ENCODE results near the gene MDFIC.
"Not testable (repeated sequence)": the region's sequence is repeated elsewhere in the genome, so short reads cannot be mapped to it uniquely, and the experiment has no call there.

MDFIC gene, protein sequence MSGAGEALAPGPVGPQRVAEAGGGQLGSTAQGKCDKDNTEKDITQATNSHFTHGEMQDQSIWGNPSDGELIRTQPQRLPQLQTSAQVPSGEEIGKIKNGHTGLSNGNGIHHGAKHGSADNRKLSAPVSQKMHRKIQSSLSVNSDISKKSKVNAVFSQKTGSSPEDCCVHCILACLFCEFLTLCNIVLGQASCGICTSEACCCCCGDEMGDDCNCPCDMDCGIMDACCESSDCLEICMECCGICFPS

DNA sequence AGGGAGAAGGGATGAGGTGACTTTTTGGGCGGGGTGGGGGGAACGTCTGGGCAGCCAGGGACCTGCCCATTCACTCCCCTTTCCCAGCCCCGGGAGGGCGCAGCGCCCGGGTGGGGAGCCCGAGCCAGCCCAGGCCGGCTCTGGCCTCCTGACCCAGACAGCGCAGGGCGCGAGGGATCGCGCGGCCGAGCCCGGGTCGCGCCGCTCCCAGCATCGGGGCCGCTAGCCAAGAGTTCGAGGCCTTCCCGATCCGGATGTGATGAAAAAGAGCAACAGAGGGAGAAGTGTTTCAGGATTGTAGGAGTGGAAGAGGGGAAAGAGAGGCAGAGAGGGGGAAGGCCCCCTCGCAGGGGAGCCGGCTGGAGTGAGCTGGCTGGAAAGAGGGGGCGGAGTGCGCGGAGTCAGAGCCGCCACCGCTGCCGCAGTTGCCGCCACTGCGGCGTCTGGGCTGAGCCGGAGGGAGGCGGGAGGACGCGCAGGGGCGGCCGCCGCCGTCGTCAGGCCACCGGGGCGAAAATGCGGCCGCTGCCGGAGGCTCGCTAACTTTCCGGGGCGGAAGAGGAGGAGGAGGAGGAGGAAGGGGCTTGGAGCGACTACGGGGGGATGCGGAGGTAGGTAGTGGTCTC, at the start of gene MDFIC:
MDFIC (plus strand) TSS at position 69 of the 626 bp plus-strand sequence. CDS start 940 bp downstream, outside the sequence.
- DNase-seq: peak; percentile 53

DNA sequence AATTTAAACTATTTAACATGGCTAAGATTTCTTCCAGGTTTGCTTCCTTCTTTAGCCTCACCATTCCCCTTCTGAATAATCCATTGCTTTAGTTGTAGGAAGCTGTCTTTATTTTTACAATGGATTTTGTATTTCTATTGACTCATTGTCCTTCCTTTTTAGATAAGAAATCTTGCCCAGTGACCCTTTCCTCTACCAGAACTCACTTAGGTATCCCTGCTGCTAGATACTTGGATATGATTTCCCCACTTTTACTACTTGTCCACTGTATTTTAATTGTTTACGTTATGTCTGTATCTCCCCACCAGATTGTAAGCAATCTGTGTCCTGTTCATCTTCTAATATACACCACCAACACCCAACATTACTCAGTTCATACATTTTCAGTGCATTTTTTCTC, 47.7 kb upstream of the MDFIC start:
- DNase-seq: no peak

DNA sequence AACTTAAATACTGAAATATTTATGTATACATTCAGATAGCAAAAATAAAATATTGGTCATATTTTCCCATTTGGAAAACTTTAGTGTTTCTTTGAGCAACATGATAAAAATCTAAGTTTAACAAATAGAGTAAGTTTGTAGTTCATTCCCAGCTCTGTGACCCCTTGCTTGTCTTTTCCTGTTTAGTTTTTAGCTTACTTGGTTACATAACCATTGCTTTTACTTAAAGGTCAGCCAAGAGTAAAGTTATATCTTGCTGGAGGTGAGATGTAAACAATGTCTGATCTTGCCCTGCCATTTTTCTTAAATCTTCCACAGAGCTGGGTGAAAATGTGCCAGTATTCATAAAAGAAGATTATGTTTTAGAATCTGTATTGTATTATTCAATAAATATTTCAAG, 46.7 kb upstream of the MDFIC start:
- no peak for DNase-seq

DNA sequence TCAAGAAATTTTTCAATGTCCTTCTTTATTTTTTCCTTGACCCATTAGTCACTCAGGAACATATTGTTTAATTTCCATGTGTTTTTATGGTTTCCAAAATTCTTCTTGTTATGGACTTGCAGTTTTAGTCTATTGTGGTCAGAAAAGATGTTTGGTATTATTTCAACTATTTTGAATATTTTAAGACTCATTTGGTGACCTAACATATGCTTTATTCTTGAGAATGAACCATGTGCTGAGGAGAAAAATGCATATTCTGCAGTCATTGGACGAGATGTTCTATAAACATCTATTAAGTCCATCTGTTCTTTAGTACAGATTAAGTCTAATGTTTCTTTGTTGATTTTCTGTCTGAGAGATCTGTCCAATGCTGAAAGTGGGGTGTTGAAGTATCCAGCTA, 42.3 kb upstream of the MDFIC start:
- no peak for DNase-seq

DNA sequence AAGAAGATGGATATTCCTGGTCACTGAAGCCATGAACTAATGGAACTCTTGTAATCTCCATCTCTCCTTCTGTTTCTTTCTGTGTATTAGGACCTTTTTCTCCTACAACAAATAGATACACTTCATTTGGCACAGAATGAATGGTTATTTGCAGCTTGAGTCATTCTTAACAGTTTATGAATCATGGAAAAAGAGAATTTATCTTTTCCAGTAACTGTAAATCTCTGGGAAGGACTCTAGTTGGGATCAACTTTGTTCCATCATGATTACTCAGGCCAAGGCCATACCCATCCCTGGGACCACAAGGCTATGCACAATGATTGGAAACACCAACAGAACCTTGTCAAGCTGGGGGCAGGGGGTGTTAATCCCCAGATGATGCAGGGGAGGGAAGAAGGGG, 36.1 kb upstream of the MDFIC start:
- no peak for DNase-seq

DNA sequence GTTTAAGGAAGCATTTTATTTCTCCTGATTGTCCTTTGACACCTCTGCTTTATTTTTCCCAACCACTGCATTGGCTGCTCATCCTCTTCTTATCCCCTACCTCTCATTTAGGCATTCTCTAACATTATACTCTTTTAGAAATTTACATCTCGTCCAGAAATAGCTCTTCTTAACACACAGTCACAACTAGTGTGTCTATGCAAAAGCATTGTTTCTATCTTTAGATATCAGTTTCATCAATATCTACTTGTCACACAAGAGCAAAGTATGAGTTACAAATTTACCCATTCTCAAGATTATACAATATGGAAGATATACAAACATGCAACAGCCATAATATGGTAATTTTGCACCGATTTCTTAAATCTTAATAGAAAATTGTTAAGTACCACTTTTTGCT, 35.7 kb upstream of the MDFIC start:
- no peak for DNase-seq

DNA sequence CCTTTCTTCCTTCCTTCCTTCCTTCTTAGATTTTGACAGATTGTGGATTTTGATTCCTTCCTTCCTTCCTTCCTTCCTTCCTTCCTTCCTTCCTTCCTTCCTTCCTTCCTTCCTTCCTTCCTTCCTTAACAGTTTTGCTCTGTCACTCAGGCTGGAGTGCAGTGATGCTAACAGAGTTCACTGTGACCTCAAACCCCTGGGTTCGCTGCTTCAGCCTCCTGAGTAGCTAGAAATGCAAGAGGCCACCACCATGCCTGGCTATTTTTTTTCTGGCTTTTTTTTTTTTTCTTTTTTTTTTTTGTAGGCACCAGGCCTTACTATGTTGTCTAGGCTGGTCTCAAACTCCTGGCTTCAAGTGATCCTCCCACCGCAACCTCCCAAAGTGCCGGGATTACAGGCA, 32.8 kb upstream of the MDFIC start:
- not testable (repeated sequence) for DNase-seq

DNA sequence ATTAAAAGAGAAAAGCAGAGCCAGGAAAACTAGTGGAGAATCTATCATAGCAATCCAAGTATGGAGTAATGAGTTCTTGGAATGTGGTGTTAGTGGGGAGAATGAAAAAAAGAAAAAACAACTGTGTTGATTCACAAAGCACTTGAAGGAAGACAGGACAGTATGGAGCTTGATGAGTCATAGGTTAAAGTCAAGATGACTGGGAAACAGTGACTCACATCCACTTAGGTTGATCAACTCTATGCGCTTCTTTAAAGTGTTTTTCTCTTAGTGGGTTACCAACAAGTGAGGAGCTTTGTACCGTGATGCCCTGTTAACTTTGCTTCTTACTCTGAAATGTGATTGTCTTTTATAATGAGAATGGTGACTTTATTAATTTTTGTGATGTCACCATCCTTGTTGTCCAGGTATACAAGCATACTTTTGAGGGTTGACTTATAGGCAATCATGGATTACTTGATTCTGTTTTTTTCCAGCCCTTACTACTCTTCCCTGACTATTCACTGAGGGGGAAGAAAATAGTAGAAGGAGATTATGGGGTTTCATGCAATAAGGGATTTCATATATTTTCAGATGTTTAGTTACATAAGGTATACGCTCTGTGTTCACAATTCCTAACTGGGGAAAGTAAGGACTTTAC, 32.1 kb upstream of the MDFIC start:
- peak; percentile 2 for DNase-seq

DNA sequence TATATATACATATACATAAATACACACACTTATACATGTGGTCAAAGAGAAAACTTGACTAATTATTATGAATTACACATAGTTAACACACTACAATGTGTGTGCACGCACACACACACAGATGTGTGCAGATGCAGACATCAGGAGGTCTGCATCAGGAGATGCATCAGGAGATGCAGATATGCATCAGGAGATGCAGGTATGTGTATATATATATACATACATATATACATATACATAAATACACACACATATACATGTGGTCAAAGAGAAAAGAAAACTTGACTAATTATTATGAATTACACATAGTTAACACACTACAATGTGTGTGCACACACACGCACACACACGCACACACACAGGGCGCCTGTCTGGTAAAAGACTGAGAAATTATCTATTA, 31.3 kb upstream of the MDFIC start:
- DNase-seq: no peak

DNA sequence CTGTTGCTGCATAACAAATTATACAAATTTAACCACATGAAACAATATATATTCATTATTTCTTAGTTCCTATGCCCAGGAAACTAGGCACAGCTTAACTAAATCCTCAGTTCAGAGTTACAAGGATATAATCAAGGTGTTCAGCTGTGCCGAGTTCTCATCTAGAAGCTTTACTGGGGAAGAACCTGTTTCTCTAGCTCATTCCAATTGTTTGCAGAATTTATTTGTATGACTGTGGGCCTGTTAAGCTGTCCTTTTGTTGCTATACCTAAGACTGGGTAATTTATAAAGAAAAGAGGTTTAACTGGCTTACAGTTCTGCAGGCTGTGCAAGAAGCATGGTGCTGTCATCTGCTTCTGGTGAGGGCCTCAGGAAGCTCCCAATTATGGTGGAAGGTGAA, 21.8 kb upstream of the MDFIC start:
- DNase-seq: no peak

DNA sequence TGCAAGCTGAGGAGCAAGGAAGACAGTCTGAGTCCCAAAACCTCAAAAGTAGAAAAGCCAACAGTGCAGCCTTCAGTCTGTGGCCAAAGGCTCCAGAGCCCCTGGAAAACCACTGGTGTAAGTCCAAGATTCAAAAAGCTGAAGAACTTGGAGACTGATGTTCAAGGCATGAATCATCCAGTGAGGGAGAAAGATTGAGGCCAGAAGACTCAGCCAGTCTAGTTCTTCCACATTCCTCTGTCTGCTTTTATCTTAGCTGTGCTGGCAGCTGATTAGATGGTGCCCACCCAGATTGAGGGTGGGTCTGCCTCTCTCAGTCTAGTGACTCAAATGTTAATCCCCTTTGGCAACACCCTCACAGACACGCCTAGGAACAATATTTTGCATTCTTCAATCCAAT, 20.1 kb upstream of the MDFIC start:
- no peak for DNase-seq

DNA sequence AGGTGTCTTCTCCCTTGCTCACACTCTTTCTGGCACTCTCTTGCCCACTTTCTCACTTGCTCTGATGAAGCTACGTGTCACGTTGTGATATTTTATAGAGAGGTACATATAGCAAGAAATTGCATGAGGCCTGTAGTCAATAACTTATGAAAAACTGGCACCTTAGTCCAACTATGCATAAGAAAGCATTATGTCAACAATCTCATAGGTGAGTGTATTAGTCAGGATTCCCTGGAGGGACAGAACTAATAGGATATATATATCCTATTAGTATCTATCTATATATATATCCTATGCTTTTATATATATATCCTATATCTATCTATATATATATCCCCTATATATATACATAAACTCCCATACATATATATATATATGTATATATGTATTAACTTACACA, 18.8 kb upstream of the MDFIC start:
- no peak for DNase-seq

DNA sequence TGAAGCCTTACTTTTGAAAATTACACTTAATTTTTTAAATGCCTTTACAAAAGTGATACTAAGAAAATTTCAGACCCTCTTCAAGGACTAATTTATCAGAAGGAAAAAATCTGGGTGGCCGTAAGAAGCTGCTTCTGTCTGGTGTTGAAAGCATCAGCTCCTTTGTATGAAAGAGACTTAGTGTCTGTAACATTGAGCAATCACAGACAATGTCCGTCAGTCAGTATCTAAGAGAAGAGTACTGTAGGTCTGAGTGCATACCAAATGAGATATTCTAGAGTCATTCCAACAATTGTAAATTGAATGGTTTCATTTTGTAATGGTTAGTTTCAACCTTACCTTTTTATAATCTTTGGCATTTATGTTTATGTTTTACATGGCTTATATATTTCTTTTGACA, 11.1 kb upstream of the MDFIC start:
- no peak for DNase-seq

DNA sequence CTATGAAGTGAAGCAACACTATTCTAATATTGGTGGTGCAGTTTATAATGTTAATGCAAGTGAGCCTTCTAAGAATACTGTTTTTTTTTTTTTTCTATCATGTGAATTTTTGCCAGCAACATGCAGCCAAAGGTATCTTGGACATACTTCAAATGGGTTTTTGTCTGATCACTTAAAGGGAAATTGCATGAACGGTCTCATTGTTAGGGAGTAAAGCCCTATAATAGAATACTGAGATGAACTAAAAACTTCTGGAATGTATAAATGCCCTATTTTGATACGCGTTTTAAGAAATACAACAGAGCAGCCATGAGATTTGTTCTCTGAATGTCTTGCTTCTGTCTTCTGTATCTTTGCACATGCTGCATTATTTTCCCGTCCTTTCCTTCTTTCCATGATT, 10.5 kb upstream of the MDFIC start:
- DNase-seq: no peak

DNA sequence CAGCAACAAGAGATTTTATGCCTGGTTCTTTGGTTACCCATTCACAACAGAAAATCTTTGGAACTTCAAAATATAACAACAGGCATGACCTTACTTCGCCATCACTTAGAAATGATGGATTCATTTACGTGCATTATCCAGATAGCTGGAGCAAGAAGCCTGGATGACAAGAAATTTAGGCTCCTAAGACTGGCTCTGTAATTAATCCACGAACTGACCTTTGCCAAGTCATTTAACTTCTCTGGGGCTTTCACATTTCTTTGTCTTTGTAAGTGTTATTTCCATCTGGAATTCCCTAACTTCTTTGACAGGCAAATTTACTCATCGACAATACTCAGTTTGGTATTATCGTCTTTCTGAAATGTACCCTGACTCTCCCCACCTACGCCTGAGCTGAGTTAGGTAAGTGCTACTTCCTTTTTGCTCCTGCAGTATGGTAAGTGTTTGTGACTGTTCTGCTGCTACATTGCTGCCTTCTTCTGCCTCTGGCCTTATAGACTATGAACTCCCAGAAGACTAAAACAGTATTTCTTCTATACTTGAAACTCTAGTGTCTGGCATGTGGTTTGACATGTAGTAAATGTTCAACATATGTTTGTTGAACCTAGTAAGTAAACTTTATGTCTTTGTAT, 5.5 kb upstream of the MDFIC start:
- DNase-seq: no peak

DNA sequence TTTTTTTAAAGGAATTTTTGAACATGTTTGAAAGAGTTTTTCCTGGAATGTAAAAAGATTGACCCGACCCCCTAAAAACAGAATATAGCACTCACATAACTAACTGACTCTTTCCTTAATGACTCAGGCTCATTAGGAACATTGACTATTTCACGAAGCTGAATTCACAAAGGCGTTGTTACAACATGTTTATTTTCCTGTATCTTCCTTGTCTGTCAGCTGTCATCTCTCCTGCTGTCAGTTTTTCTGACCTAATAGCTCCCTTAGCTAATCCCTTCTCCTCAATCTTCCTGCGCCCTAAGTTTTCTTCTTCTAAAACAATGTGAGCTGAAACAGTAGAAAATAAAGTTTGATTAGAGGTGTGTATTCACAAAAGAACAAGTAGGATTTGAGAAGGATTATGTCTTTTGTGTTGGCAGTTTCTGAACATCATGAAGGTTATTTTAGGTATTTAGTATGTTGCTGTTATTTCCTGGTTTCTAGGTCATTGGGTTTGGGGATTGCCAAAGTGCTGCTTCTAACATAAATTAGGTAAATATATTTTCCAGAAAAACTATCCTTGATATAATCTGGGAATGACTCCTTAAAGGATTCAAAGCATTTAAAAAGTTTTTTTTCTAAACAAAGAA, 4.6 kb upstream of the MDFIC start:
- DNase-seq: no peak

DNA sequence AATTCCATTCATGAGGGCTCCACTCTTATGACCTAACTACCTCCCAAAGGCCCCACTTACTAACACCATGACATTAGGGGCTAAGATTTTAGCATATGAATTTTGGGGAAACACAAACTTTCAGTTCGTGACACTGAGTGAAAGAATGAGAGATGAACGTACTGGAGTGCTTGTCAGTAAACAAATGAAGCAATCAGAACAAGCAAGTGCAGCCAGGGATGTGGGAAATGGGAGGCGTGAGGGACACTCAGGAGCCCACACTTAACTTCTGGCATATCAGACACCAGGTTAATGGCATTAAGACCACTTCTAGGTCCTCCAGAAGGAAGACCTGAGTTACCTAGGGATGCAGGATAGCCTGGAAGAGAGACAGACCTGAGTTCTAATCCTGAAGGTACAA, 2.3 kb upstream of the MDFIC start:
- DNase-seq: no peak

DNA sequence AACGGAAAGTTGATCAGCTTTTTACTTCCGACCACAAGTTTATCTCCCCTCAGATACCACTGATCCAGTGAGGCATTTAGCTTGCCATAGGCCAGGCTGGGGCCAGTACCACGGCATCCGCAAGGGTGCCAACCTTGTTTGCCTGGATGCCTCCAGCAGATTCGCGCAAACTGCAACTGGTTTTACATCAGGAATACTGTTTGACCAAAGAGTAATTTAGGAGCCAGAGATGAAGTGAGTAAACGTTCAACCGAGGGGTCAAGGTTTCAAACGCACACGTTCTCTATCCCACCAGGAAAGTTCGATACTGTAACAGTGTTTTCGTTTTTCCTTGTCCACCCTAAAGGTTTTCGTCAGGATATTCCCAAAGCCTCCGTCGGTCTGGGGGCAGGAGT, 266 bp upstream of the MDFIC start:
- DNase-seq: no peak

DNA sequence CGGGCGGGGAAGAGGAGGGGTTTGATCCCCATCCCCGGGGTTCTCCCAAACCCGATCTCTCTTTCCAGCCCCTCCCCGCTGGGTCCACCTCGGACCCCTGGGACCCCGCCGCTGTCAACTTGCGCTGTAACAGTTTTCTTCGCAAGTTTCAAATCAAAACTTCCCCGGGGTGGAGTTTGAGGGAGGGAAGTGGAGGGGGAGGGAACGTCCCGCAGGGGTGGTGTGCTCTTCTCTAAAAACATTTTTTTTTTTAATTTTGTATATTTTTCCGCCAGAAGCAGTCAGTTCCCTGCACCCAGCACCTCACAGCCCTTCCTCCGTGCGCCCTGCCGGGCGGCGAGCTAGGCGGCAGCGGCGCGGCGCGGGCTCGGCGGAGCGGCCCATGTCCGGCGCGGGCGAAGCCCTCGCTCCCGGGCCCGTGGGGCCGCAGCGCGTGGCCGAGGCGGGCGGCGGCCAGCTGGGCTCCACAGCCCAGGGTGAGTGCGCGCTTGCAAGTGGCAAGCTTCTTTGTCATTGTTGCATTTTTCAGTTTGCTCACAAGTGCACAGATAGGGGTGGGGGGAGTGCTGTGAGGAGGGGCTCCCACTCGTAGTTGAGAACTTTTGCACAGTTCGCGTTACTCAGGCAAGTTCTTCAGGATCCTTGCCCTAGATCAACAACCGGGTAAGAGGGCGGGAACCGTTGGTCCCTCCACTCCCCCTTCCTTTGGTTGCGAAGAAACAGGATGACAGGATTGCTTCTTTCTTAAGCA, 933 bp downstream of the MDFIC start:
- DNase-seq: peak; percentile 23

DNA sequence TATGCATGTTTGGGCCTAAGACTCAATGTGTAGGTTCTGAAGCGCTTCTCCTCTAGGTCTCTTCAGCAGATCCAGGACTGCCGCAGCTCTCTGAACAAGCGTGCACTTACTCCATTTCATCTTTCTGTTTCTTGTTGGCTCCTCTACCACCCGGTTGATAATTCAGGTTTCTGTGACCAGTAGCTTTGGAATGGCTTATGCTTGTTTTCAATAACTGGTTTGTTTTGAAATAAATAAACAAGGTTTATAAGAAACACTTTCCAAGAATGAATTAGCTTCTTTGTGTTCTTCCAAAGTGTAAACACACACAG, 1.5 kb downstream of the MDFIC start:
- DNase-seq: no peak

DNA sequence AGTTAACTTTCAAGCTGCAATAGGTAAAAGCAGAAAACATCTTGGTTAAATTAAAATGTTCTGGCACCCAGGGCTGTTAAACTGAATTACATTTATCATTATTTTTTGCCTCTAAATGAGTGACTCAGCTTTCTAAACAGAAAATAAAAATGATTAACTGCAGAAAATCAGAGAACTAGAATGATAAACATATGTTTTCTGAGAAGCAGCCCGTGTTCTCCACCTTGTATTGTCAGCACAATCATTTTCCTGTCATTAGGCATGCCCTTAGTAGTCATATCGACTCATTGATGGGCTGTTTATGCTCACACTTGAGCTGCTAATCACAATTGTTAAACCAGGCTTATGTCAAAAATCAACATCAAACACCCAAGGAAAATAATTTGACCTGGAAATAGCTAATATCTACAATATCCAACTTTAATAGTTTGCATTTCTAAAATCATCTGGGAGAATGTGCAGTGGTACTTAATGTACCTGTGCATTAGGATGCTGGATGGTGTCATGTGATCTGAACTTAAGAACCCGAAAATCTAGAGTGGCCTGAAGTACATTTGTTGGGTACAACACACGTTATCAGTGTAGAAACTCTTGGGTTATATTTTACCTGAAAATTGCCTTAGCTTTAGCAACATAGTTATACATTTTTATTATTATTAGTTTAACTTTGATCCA, 2.3 kb downstream of the MDFIC start:
- DNase-seq: no peak

DNA sequence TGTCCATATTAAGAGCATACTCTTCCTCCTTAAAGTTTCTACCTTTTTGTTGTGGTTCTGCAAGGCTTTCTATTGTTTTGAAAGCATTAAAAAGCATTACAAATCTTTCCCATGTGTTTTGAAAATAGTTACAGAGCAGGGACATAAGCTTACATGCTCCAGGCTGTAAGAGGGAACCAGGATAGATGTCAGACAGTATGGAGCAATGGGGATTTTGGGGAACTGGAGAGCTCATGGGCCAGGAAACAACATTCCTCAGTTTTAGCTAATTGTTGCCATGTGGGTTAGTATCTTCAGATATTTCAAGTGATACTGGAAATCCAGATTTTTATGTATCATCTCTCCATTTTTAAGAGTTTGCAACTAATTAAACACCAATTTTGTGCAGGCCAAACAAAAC, 3.5 kb downstream of the MDFIC start:
- no peak for DNase-seq

DNA sequence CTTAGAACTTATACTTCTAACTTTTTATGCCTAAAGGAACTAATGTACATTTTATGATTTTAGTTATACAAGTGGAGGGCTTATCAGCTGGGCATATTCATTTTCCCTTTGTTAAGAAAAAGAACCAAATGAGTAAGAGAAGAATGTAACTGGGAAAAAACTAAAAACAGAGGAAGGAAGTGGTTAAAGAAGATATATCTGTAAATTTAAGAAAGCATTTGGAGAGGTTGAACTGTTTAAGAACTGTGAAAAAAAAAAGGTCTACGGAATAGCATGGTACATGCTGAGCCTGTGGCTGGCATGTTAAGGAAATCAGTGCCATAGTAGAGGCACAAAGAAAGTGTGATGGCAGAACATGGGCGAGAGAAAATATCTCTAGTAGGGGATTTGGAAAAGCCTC, 6.2 kb downstream of the MDFIC start:
- no peak for DNase-seq
